Prostate gland (tissue), 1 donor: ENCODE results near the gene FGF3.

Experiments
- POLR2A ChIP-seq: fragments of 450-650 bp; IDR thresholded peaks from one replicate; pipeline ENCODE4 v1.6.1; 2016; ENCODE audit warnings: antibody characterized with exemption, mild to moderate bottlenecking
- POLR2AphosphoS5 ChIP-seq: sonication (generic); formaldehyde crosslinking; IDR thresholded peaks from one replicate; pipeline ENCODE4 v1.6.1; 2017; ENCODE audit warnings: antibody characterized with exemption

GRCh38 chr11:69837791-69838190, 18.6 kb upstream of the FGF3 start:
- no peak for TF ChIP-seq POLR2A
- no peak for TF ChIP-seq POLR2AphosphoS5
